Activated CD4-positive, alpha-beta T cell treated with anti-CD3 and anti-CD28 coated beads, Interleukin-2, amount 50 U/mL, for 4 hours (primary cell): ENCODE data around the gene BICRAL.
"Not testable (repeated sequence)": the region's sequence is repeated elsewhere in the genome, so short reads cannot be mapped to it uniquely, and the experiment has no call there.

ENCODE experiments used
- DNase-seq, 2 experiments: peaks; one replicate each; pipeline ENCODE4 v3.0.0-alpha.2; 2020

The BICRAL gene

GRCh38 chr6:42795651-42796050 lies 13.8 kb downstream of the BICRAL start:
- no peak for DNase-seq

GRCh38 chr6:42796171-42796570 lies 14.3 kb downstream of the BICRAL start:
- DNase-seq = no peak

- DNase-seq = not testable (repeated sequence)
Observed at GRCh38 chr6:42797696-42798095, 15.8 kb downstream of the BICRAL start.

- DNase-seq = no peak
Observed at GRCh38 chr6:42805297-42805861, 23.5 kb downstream of the BICRAL start.

- DNase-seq = not testable (repeated sequence)
Observed at GRCh38 chr6:42806359-42806758, 24.5 kb downstream of the BICRAL start.

- DNase-seq = no peak
Observed at GRCh38 chr6:42808492-42809483, 26.9 kb downstream of the BICRAL start.

- DNase-seq = no peak
Observed at GRCh38 chr6:42813074-42813645, 31.3 kb downstream of the BICRAL start.

- no peak for DNase-seq
Observed at GRCh38 chr6:42813906-42814444, 32.1 kb downstream of the BICRAL start.

GRCh38 chr6:42815726-42816125 lies 33.9 kb downstream of the BICRAL start:
- not testable (repeated sequence) for DNase-seq

GRCh38 chr6:42817907-42818306 lies 36.1 kb downstream of the BICRAL start:
- DNase-seq = no peak

GRCh38 chr6:42818416-42818815 lies 36.6 kb downstream of the BICRAL start:
- no peak for DNase-seq

- no peak for DNase-seq
Observed at GRCh38 chr6:42818878-42819277, 37.0 kb downstream of the BICRAL start.

- no peak for DNase-seq
Observed at GRCh38 chr6:42819803-42820511, 38.1 kb downstream of the BICRAL start.

- DNase-seq = no peak
Observed at GRCh38 chr6:42820512-42821340, 38.9 kb downstream of the BICRAL start.

- no peak for DNase-seq
Observed at GRCh38 chr6:42821341-42821668, 39.5 kb downstream of the BICRAL start.

GRCh38 chr6:42821846-42822245 lies 40.0 kb downstream of the BICRAL start:
- DNase-seq = no peak

- DNase-seq = no peak
Observed at GRCh38 chr6:42829561-42830092, 47.8 kb downstream of the BICRAL start.

GRCh38 chr6:42831237-42831636 lies 49.4 kb downstream of the BICRAL start:
- DNase-seq = no peak

- DNase-seq = no peak
Observed at GRCh38 chr6:42834056-42834455, 52.2 kb downstream of the BICRAL start.

- no peak for DNase-seq
Observed at GRCh38 chr6:42841844-42842584, 60.2 kb downstream of the BICRAL start.

- DNase-seq = no peak
Observed at GRCh38 chr6:42845327-42845694, 63.5 kb downstream of the BICRAL start.
